BLaER1 (cell line): Measurements from ENCODE around the gene SDK1.

Source experiments
- H3K27ac ChIP-seq: shearing (Covaris generic); formaldehyde crosslinking; 2 replicates; pipeline ENCODE4 v1.8.1; 2022
- H3K27me3 ChIP-seq: shearing (Covaris generic); formaldehyde crosslinking; 2 replicates; pipeline ENCODE4 v1.8.1; 2022
- H3K36me3 ChIP-seq: shearing (Covaris generic); formaldehyde crosslinking; 2 replicates; pipeline ENCODE4 v1.8.1; 2022
- H3K4me1 ChIP-seq: shearing (Covaris generic); formaldehyde crosslinking; 2 replicates; pipeline ENCODE4 v1.8.1; 2022
- H3K4me2 ChIP-seq: shearing (Covaris generic); formaldehyde crosslinking; 2 replicates; pipeline ENCODE4 v1.8.1; 2022
- H3K4me3 ChIP-seq: shearing (Covaris generic); formaldehyde crosslinking; 2 replicates; pipeline ENCODE4 v1.8.1; 2022
- H3K9ac ChIP-seq: shearing (Covaris generic); formaldehyde crosslinking; 2 replicates; pipeline ENCODE4 v1.8.1; 2022
- H3K9me3 ChIP-seq: shearing (Covaris generic); formaldehyde crosslinking; 2 replicates; pipeline ENCODE4 v1.8.1; 2022
- H4K20me1 ChIP-seq: shearing (Covaris generic); formaldehyde crosslinking; 2 replicates; pipeline ENCODE4 v1.8.1; 2022
- Cebpa-rat ChIP-seq: shearing (Covaris generic); IDR thresholded peaks from 2 replicates; pipeline ENCODE4 v1.8.1; 2022

The SDK1 gene

DNA sequence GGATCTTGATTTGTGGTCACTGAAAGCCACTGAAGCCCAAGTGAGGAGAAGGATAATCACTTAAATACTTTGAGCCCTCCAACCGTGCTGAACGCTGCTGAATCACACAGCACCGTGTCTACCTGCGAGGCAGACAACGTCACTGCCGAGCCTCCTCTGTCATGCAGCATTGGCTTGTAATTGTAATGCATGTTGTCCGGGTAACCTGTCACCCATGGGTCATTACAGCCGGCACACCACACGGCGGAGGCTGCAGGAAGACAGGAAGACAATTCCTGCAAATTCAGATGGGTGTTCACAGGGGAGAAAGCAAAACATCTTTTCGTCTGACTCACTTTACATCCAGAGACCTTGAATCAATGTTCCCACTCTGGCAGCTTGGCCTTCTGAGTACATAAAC, 835.0 kb downstream of the SDK1 start:
- Histone ChIP-seq H3K9me3 (no peaks in the 10 kb centered on the region), H3K9ac (no peak overlapping the region)
- TF ChIP-seq Cebpa-rat, result no peak

GRCh38 chr7:4136501-4137110, 835.6 kb downstream of the SDK1 start:
- no peak overlapping the region for H3K4me3 ChIP-seq
- no peaks in the 10 kb centered on the region for H3K4me1 ChIP-seq
- H3K9me3 ChIP-seq, result no peaks in the 10 kb centered on the region
- no peaks in the 10 kb centered on the region for H4K20me1 ChIP-seq
- H3K4me2 ChIP-seq, result no peak overlapping the region
- H3K36me3 ChIP-seq, result no peaks in the 10 kb centered on the region
- no peak overlapping the region for H3K27ac ChIP-seq
- H3K27me3 ChIP-seq, result no peaks in the 10 kb centered on the region
- no peak overlapping the region for H3K9ac ChIP-seq
- no peak for TF ChIP-seq Cebpa-rat

More for the DNA sequence above, 835.0 kb downstream of the SDK1 start:
- no peak overlapping the region for H3K4me3 ChIP-seq
- no peak overlapping the region for H3K4me2 ChIP-seq
- no peaks in the 10 kb centered on the region for H3K27me3 ChIP-seq
- no peaks in the 10 kb centered on the region for H3K36me3 ChIP-seq
- H4K20me1 ChIP-seq, result no peaks in the 10 kb centered on the region
- H3K27ac ChIP-seq, result no peak overlapping the region
- H3K4me1 ChIP-seq, result no peaks in the 10 kb centered on the region

DNA sequence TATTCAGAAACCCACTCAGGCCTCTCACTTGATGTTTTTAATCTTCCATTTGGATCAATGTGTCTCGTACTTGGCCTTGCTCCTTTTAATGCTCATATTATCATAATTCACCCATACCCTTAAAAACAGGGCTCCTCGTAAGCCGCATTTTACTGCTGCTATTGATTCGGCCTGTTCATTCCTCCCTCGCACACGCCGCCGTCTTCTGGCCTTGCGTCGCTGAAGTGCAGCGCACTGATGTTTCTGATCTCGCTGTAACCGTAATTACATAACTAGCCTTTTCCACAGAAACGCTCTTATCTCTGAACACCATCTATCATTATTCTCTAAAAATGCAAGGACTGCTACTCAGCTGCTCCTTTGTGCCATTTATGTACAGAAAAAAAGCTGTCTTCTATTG, 836.5 kb downstream of the SDK1 start:
- H3K9ac ChIP-seq, result no peak overlapping the region
- no peaks in the 10 kb centered on the region for H3K9me3 ChIP-seq
- H3K4me2 ChIP-seq, result no peak overlapping the region
- no peak for TF ChIP-seq Cebpa-rat
- H4K20me1 ChIP-seq, result no peaks in the 10 kb centered on the region
- no peak overlapping the region for H3K4me3 ChIP-seq
- no peak overlapping the region for H3K27ac ChIP-seq
- no peaks in the 10 kb centered on the region for H3K36me3 ChIP-seq
- no peaks in the 10 kb centered on the region for H3K27me3 ChIP-seq
- H3K4me1 ChIP-seq, result no peaks in the 10 kb centered on the region

DNA sequence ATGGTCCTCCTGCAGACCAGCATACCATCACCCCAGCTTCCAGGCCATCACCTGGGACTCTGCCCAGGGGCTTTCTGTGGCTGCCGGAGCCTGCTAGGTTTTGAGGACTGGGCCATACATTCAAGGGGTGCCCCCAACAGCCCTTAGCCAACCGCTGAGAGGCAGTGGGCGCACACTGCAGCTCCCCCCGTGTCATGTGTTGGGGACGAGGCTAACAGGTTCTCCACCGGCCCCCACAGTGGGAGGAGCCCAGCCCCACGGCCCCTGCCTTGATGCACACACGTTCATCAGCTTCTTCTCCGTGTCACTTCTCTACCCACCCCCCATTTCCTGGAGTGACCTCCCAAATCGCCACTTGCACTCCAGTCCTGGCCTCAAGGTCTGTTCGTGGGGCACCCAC, 837.8 kb downstream of the SDK1 start:
- Histone ChIP-seq H3K27me3 (no peaks in the 10 kb centered on the region), H3K4me3 (no peak overlapping the region), H3K4me1 (no peaks in the 10 kb centered on the region; the same call in 1 of the 2 replicates), H3K9me3 (no peaks in the 10 kb centered on the region), H3K9ac (no peak overlapping the region), H3K27ac (no peak overlapping the region), H3K36me3 (no peaks in the 10 kb centered on the region), H3K4me2 (no peak overlapping the region), H4K20me1 (no peaks in the 10 kb centered on the region)
- no peak for TF ChIP-seq Cebpa-rat

GRCh38 chr7:4139656-4140625, 838.9 kb downstream of the SDK1 start:
- H3K36me3 ChIP-seq, result no peaks in the 10 kb centered on the region
- H3K4me3 ChIP-seq, result no peak overlapping the region
- no peak overlapping the region for H3K27ac ChIP-seq
- no peaks in the 10 kb centered on the region for H3K9me3 ChIP-seq
- no peaks in the 10 kb centered on the region; the same call in 1 of the 2 replicates for H3K27me3 ChIP-seq
- no peaks in the 10 kb centered on the region for H4K20me1 ChIP-seq
- no peak overlapping the region for H3K9ac ChIP-seq
- H3K4me1 ChIP-seq, result peaks cover 10% of the 10 kb centered on the region
- no peak for TF ChIP-seq Cebpa-rat
- no peak overlapping the region for H3K4me2 ChIP-seq

DNA sequence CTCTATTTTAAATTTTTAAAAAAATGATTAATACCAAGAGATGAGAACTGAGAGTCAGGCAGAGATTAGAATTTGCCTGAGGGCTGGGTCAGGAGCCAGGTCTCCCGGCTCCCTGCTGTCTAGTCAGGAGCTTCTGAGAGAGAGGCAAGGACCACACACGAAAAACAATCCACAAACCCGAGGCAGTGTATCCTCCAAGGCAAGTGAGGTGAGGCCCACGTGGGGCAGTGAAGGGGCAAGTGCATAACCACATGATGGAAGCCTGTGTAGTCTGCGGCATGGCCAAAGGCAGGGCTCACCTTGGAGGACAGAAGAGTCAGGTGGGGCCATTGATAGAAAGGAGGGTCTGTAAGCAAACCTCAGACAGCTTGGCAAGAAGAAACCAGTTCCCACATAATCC, 839.9 kb downstream of the SDK1 start:
- no peaks in the 10 kb centered on the region for H3K36me3 ChIP-seq
- no peak overlapping the region for H3K4me2 ChIP-seq
- H3K9me3 ChIP-seq, result no peaks in the 10 kb centered on the region
- no peaks in the 10 kb centered on the region; the same call in 1 of the 2 replicates for H3K27me3 ChIP-seq
- no peak overlapping the region for H3K4me3 ChIP-seq
- TF ChIP-seq Cebpa-rat, result no peak
- H3K27ac ChIP-seq, result no peak overlapping the region
- no peaks in the 10 kb centered on the region for H4K20me1 ChIP-seq
- H3K4me1 ChIP-seq, result peaks cover 19% of the 10 kb centered on the region
- no peak overlapping the region for H3K9ac ChIP-seq

DNA sequence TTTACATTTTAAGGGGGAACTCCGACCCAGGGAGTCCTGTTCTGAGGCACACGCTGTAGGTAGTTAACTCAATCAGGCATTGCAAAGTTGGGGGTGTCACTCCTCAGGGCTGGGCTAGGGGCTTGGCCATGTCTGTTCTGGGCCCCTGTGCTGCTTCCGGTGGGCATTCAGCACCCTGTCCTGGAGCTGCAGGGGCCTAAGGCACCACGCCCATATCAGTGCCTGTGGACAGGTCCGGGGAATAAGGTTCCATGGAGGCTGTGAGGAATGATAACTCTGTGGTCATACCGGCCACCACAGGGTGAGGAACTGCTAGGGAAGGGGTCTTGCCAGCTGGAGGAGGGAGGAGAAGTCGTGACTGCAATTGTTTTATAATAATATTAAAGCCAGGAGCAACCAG, 842.0 kb downstream of the SDK1 start:
- Histone ChIP-seq H3K9ac (no peak overlapping the region), H3K27me3 (no peaks in the 10 kb centered on the region; the same call in 1 of the 2 replicates), H3K4me1 (peaks cover 36% of the 10 kb centered on the region), H3K4me2 (no peak overlapping the region), H3K27ac (no peak overlapping the region), H3K36me3 (no peaks in the 10 kb centered on the region), H3K9me3 (no peaks in the 10 kb centered on the region), H3K4me3 (no peak overlapping the region), H4K20me1 (no peaks in the 10 kb centered on the region)
- TF ChIP-seq Cebpa-rat, result no peak

DNA sequence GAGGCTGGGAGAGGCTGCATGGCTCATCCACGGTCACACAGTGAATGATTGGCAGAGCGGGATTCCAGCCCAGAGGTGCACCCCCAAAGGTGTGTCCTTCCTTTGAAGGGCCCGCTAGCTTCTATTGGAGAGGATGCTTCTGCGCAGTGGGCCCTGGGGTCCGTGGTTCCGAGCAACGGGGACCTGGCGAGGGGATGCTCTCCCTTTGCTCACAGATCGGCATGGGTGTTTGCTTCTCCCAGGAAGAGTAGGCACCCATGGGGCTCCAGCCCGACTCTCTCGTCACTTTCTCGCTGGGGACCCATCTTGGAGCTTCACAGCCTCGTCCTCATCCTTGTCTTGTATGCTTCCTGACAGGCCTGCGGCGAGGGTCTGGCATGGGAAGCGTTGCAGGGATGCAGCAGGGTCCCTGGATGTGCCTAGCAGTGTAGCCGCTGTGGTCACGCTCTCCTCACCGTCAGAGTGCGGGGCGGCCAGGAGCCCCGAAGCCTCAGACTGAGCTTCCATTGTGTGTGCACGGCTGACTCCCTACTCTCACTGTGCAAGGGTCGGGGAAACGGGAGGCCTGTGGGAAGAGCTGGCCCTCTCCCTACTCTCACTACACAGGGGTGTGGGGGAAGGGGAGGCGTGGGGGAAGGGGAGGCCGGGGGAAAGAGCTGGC, 842.6 kb downstream of the SDK1 start:
- H3K27ac ChIP-seq, result no peak overlapping the region
- H3K9ac ChIP-seq, result no peak overlapping the region
- no peaks in the 10 kb centered on the region for H4K20me1 ChIP-seq
- H3K4me3 ChIP-seq, result no peak overlapping the region
- H3K4me1 ChIP-seq, result peaks cover 36% of the 10 kb centered on the region
- H3K27me3 ChIP-seq, result no peaks in the 10 kb centered on the region; the same call in 1 of the 2 replicates
- no peaks in the 10 kb centered on the region for H3K9me3 ChIP-seq
- no peak for TF ChIP-seq Cebpa-rat
- H3K4me2 ChIP-seq, result peak overlapping the region; percentile 92; the same call in 1 of the 2 replicates
- H3K36me3 ChIP-seq, result no peaks in the 10 kb centered on the region

DNA sequence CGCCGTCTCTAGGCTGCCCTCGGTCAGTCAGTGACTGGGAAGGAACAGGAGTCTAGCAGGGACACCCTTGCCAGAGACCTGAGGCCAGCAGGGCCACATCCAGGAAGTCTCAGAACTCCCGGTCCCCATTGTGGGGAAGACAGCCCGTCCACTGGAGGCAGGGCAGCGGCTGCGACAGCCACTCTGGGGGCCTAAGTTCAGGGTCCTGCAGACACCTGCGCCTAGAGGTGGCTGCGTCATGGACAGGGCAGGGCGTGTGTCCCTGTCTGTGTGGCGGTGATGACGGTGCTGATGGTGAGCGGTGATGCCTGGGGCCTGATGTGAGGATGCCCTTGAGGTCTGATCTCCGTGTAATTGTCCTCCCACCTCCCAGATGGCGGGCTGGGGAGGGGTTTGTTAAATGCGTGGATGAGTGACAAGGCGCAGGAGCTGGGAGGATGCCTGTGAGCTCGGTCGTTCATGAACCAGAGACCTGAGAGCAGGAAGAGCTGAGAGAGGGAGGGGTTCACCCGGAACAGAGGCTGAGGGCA, 843.2 kb downstream of the SDK1 start:
- H3K36me3 ChIP-seq, result no peaks in the 10 kb centered on the region
- H3K4me2 ChIP-seq, result peak overlapping the region; percentile 92

More for the DNA sequence above, 843.2 kb downstream of the SDK1 start:
- no peaks in the 10 kb centered on the region for H4K20me1 ChIP-seq
- H3K27me3 ChIP-seq, result no peaks in the 10 kb centered on the region; the same call in 1 of the 2 replicates
- peak overlapping the region; percentile 19; the same call in 1 of the 2 replicates for H3K27ac ChIP-seq
- TF ChIP-seq Cebpa-rat, result no peak
- peaks cover 36% of the 10 kb centered on the region for H3K4me1 ChIP-seq
- no peaks in the 10 kb centered on the region for H3K9me3 ChIP-seq
- 0 out of 2 replicates have a peak overlapping the region, but pooled peaks have one; percentile 27 for H3K9ac ChIP-seq
- peak overlapping the region; percentile 53 for H3K4me3 ChIP-seq
